ENCODE data around the gene PXN. TPM values are rescaled to one million over a fixed set of nuclear protein-coding genes. Genes with fewer than 3 reads are reported as not detected.

PXN gene
- total and polyA plus RNA-seq, 2 of the 13 experiments (the other 11 are each of a cell fraction or from before 2014, with no cell fraction given), result 13.6 to 14.2 TPM

GRCh38 chr12:120194534-120195395 lies 70.8 kb downstream of the PXN start, which contains the start of gene GCN1 (continued):
- TF ChIP-seq ZBTB38 (CRISPR knock-in tag; IDR thresholded peaks at IDR 0.05), result peak; percentile 78; the same call in 1 of the 2 replicates
- TF ChIP-seq, protein P1, sequence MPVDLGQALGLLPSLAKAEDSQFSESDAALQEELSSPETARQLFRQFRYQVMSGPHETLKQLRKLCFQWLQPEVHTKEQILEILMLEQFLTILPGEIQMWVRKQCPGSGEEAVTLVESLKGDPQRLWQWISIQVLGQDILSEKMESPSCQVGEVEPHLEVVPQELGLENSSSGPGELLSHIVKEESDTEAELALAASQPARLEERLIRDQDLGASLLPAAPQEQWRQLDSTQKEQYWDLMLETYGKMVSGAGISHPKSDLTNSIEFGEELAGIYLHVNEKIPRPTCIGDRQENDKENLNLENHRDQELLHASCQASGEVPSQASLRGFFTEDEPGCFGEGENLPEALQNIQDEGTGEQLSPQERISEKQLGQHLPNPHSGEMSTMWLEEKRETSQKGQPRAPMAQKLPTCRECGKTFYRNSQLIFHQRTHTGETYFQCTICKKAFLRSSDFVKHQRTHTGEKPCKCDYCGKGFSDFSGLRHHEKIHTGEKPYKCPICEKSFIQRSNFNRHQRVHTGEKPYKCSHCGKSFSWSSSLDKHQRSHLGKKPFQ (CRISPR knock-in tag; IDR thresholded peaks at IDR 0.05; ENCODE audit: insufficient replicate concordance), result peak; percentile 85
- TF ChIP-seq, protein P2, sequence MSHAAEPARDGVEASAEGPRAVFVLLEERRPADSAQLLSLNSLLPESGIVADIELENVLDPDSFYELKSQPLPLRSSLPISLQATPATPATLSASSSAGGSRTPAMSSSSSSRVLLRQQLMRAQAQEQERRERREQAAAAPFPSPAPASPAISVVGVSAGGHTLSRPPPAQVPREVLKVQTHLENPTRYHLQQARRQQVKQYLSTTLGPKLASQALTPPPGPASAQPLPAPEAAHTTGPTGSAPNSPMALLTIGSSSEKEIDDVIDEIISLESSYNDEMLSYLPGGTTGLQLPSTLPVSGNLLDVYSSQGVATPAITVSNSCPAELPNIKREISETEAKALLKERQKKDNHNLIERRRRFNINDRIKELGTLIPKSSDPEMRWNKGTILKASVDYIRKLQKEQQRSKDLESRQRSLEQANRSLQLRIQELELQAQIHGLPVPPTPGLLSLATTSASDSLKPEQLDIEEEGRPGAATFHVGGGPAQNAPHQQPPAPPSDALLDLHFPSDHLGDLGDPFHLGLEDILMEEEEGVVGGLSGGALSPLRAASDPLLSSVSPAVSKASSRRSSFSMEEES (CRISPR knock-in tag; IDR thresholded peaks at IDR 0.05), result peak; percentile 40; the same call in 1 of the 2 replicates
- TF ChIP-seq BCL6 (CRISPR knock-in tag; IDR thresholded peaks at IDR 0.05), result peak; percentile 25; the same call in 1 of the 2 replicates
- no peak for TF ChIP-seq NCOA5 (CRISPR knock-in tag; IDR thresholded peaks at IDR 0.05)
- peak; percentile 70 for TF ChIP-seq ARNT2 (CRISPR knock-in tag; IDR thresholded peaks at IDR 0.05; ENCODE audit: low read depth)
- peak; percentile 51; the same call in 1 of the 2 replicates for TF ChIP-seq RARG (CRISPR knock-in tag; IDR thresholded peaks at IDR 0.05; ENCODE audit: low read depth)
- TF ChIP-seq ARHGAP35 (CRISPR knock-in tag; IDR thresholded peaks at IDR 0.05; ENCODE audit: borderline replicate concordance), result peak; percentile 81
- no peak for TF ChIP-seq USF2 (IDR thresholded peaks at IDR 0.05; ENCODE audit: low read depth, low read length)
- no peak; the same call in 1 of the 2 replicates for TF ChIP-seq USF2 (CRISPR knock-in tag; IDR thresholded peaks at IDR 0.05; ENCODE audit: borderline replicate concordance)
- TF ChIP-seq PHF8 (CRISPR knock-in tag; IDR thresholded peaks at IDR 0.05), result peak; percentile 94
- TF ChIP-seq MAFG (CRISPR knock-in tag; IDR thresholded peaks at IDR 0.05), result no peak
- TF ChIP-seq ZNF232 (CRISPR knock-in tag; IDR thresholded peaks at IDR 0.05; ENCODE audit: borderline replicate concordance), result 0 out of 2 replicates have a peak, but pooled peaks have one; percentile 37
- no peak for TF ChIP-seq EZH2 (conservative IDR thresholded peaks at IDR 0.05; ENCODE audit: low read depth, low read length)
- TF ChIP-seq HMGXB3 (CRISPR knock-in tag; IDR thresholded peaks at IDR 0.05; ENCODE audit: borderline replicate concordance), result peak; percentile 84
- peak; percentile 70; the same call in 1 of the 2 replicates for TF ChIP-seq NFKB2 (CRISPR knock-in tag; IDR thresholded peaks at IDR 0.05; ENCODE audit: borderline replicate concordance)
- no peak for TF ChIP-seq CBX2 (IDR thresholded peaks at IDR 0.05; ENCODE audit: low read depth, low read length)
- TF ChIP-seq CBX2 (CRISPR knock-in tag; IDR thresholded peaks at IDR 0.05; ENCODE audit: low read depth), result no peak

Measured in HepG2 (cell line).